HepG2 (cell line): ENCODE results near the gene APBB3. TPM values are rescaled to one million over a fixed set of nuclear protein-coding genes. Genes with fewer than 3 reads are reported as not detected.
A peak's percentile ranks its signal among the peaks of the same experiment; 100 is the strongest.

Experiments
- AHDC1 ChIP-seq: sonication (generic); formaldehyde crosslinking; IDR thresholded peaks from 2 replicates; pipeline ENCODE4 v1.5.1; 2020; ENCODE audit warnings: mild to moderate bottlenecking, missing genetic modification reagents, borderline replicate concordance
- HHEX ChIP-seq: IDR thresholded peaks from 2 replicates; pipeline ENCODE4 v1.6.1; 2016; ENCODE audit warnings: control low read depth
- HMGXB4 ChIP-seq, 2 experiments: sonication (generic) in 1 of 2; formaldehyde crosslinking in 1 of 2; IDR thresholded peaks; 2 replicates each; pipeline versions ENCODE4 v1.4.0 to v1.6.1; 2018 to 2020; ENCODE audit warnings: missing genetic modification reagents in 2 of 2, borderline replicate concordance in 1 of 2, low read depth in 1 of 2, mild to moderate bottlenecking in 1 of 2, missing biosample characterization in 1 of 2
- HNRNPK ChIP-seq: fragments of 200-400 bp; formaldehyde crosslinking; IDR thresholded peaks from 2 replicates; pipeline ENCODE4 v1.6.1; 2018; ENCODE audit warnings: low read length, low read depth, moderate library complexity, mild to moderate bottlenecking; ENCODE audit not compliant: poor library complexity, severe bottlenecking
- KAT8 ChIP-seq: IDR thresholded peaks from 2 replicates; pipeline ENCODE4 v1.6.1; 2016; ENCODE audit warnings: missing genetic modification reagents, missing compliant biosample characterization
- MTA3 ChIP-seq: sonication (generic); formaldehyde crosslinking; IDR thresholded peaks from 2 replicates; pipeline ENCODE4 v1.4.0; 2020; ENCODE audit warnings: missing genetic modification reagents
- THRA ChIP-seq: sonication (generic); formaldehyde crosslinking; IDR thresholded peaks from 2 replicates; pipeline ENCODE4 v1.4.0; 2020; ENCODE audit warnings: missing genetic modification reagents, borderline replicate concordance
- ZBTB44 ChIP-seq: sonication (generic); formaldehyde crosslinking; IDR thresholded peaks from 2 replicates; pipeline ENCODE4 v1.4.0; 2020; ENCODE audit warnings: missing genetic modification reagents
- ZFP36L1 ChIP-seq: sonication (generic); formaldehyde crosslinking; IDR thresholded peaks from 2 replicates; pipeline ENCODE4 v1.8.0; 2022; ENCODE audit warnings: mild to moderate bottlenecking, missing genetic modification reagents, moderate library complexity
- ZNF10 ChIP-seq: sonication (generic); formaldehyde crosslinking; IDR thresholded peaks from 2 replicates; pipeline ENCODE4 v1.4.0; 2020; ENCODE audit warnings: mild to moderate bottlenecking, low read depth, missing genetic modification reagents, borderline replicate concordance
- ZNF17 ChIP-seq: sonication (generic); formaldehyde crosslinking; IDR thresholded peaks from 2 replicates; pipeline ENCODE4 v1.5.0; 2020; ENCODE audit warnings: mild to moderate bottlenecking, missing genetic modification reagents
- ZNF441 ChIP-seq: sonication (generic); formaldehyde crosslinking; IDR thresholded peaks from 2 replicates; pipeline ENCODE4 v1.7.0; 2021; ENCODE audit warnings: missing genetic modification reagents, borderline replicate concordance
- ZNF558 ChIP-seq: sonication (generic); formaldehyde crosslinking; IDR thresholded peaks from 2 replicates; pipeline ENCODE4 v1.9.0; 2022; ENCODE audit warnings: mild to moderate bottlenecking, missing genetic modification reagents, borderline replicate concordance
- ZNF878 ChIP-seq: sonication (generic); formaldehyde crosslinking; IDR thresholded peaks from 2 replicates; pipeline ENCODE4 v1.8.1; 2023; ENCODE audit warnings: mild to moderate bottlenecking, missing genetic modification reagents, moderate library complexity
- polyA plus RNA-seq, 8 experiments: library from polyadenylated mRNA; depleted of rRNA in 3 of 8; stranded (reverse) in 7 of 8; unstranded in 1 of 8; fragments of >200 nt; fragmentation: Illumina TruSeq in 4 of 8; extraction: Trizol in 4 of 8; gene quantifications; 2 replicates each; pipeline versions ENCODE4 v1.2.1 to v1.2.3, GENCODE V29; 2011 to 2016; ENCODE audit warnings: low read depth in 4 of 8, missing spikeins in 1 of 8, mixed read lengths in 1 of 8; ENCODE audit not compliant: insufficient read depth in 1 of 8
- total RNA-seq, 5 experiments: library from RNA; depleted of rRNA; stranded (reverse); fragments of >200 nt; fragmentation: Illumina TruSeq; extraction: Trizol; gene quantifications; 2 replicates each; pipeline ENCODE4 v1.2.3, GENCODE V29; 2016; ENCODE audit warnings: low read depth in 1 of 5
- TF ChIP-seq, protein P1 (sequence below): sonication (generic); formaldehyde crosslinking; IDR thresholded peaks from 2 replicates; pipeline ENCODE4 v1.4.0; 2020; ENCODE audit warnings: mild to moderate bottlenecking, missing genetic modification reagents

Gene APBB3
- total and polyA plus RNA-seq, 2 of the 13 experiments (the other 11 are each of a cell fraction or from before 2014, with no cell fraction given) = 0.38 to 0.78 TPM

DNA sequence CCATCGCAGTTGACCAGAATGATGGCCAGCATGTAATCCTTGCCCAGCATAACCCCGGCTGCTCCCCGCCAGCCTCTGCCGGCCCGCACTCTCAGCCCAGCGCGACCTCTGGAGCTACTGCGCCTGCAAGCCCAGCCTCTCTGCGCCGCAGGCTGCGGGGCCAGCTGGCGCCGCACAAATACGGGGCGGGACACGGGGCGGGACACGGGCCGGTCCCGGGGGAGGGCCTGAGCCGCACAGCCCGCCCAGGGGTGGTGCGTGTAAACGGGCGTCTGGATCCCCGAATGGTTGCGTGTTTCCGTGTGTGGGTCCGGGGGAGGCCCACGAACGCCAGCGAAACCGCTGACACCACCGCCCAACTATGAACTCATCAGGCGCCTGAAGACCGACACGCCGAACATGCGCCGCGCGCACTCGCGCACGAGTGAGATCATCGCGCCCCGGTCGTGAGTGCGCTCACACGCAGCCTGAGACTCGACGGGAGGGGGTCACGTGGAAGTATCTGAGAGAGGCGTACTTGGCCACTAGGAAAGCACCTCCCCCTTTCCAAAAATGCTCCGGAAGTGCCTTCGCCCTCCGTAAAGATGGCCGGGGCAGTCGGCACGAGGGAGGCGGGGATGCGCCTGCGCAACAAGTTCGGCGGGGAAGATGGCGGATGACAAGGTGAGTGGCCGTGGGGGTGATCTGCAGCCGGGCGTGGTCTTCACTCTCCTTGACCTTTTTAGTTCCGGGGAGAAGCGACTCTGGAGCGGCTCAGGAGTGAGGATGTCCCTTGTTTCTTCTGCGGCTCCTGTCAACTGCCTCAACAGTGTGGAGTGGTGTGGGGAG lies at the start of gene APBB3, which contains the start of gene SLC35A4 (continued):
- 0 out of 4 replicates have a peak, but pooled peaks of 1 of the 2 experiments have one; percentile 41 for TF ChIP-seq HMGXB4 (CRISPR knock-in tag; IDR thresholded peaks at IDR 0.05; ENCODE audit: borderline replicate concordance in 1 of 2, low read depth in 1 of 2)
- no peak for TF ChIP-seq ZNF558 (CRISPR knock-in tag)
- TF ChIP-seq, protein P1, sequence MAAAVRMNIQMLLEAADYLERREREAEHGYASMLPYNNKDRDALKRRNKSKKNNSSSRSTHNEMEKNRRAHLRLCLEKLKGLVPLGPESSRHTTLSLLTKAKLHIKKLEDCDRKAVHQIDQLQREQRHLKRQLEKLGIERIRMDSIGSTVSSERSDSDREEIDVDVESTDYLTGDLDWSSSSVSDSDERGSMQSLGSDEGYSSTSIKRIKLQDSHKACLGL (CRISPR knock-in tag) = peak; percentile 42; the same call in 1 of the 2 replicates
- TF ChIP-seq AHDC1 = no peak
- no peak for TF ChIP-seq HHEX (CRISPR knock-in tag)
- TF ChIP-seq ZNF17 (CRISPR knock-in tag) = no peak
- no peak for TF ChIP-seq ZNF441 (CRISPR knock-in tag)
- no peak for TF ChIP-seq THRA (CRISPR knock-in tag)
- TF ChIP-seq ZBTB44 (CRISPR knock-in tag) = no peak
- TF ChIP-seq KAT8 (CRISPR knock-in tag) = no peak
- TF ChIP-seq HNRNPK = peak; percentile 58
- TF ChIP-seq ZNF878 (CRISPR knock-in tag) = no peak
- no peak for TF ChIP-seq MTA3 (CRISPR knock-in tag)
- no peak for TF ChIP-seq ZNF10 (CRISPR knock-in tag)
- 0 out of 2 replicates have a peak, but pooled peaks have one; percentile 42 for TF ChIP-seq ZFP36L1 (CRISPR knock-in tag)
